Measurements from ENCODE around the gene CBLB. TPM values are rescaled to one million over a fixed set of nuclear protein-coding genes. Genes with fewer than 3 reads are reported as not detected.

CBLB gene
- total RNA-seq, 1 donor from 2014 or later = 45.9 TPM

- no peak for DNase-seq (ENCODE audit: low read depth)
- no peak for FAIRE-seq
- Histone ChIP-seq H4K20me1 (ENCODE audit: insufficient read depth, low read length) (no peaks in the 10 kb centered on the region), H3K9ac (ENCODE audit: low read length) (no peak overlapping the region), H3K9me3 (ENCODE audit: insufficient read depth, low read depth, low read length) (no peaks in the 10 kb centered on the region), H3K4me3 (ENCODE audit: insufficient read depth, low read depth, low read length) (no peak overlapping the region), H3K36me3 (ENCODE audit: insufficient read depth, low read length) (peaks cover 2% of the 10 kb centered on the region), H3K4me1 (ENCODE audit: insufficient read depth, low read length) (no peaks in the 10 kb centered on the region), H3K79me2 (ENCODE audit: insufficient read depth, low read length) (no peaks in the 10 kb centered on the region), H3K4me2 (ENCODE audit: low read length) (no peak overlapping the region), H2AFZ (ENCODE audit: low read depth, low read length) (no peak overlapping the region), H3K27me3 (ENCODE audit: insufficient read depth, low read length) (no peaks in the 10 kb centered on the region), H3K27ac (ENCODE audit: low read depth, low read length) (no peak overlapping the region)
- no peaks in the 10 kb centered on the region for H3K9me3 Mint-ChIP-seq (ENCODE audit: unreplicated experiment)
- H3K4me1 Mint-ChIP-seq (ENCODE audit: low read depth, unreplicated experiment) = no peaks in the 10 kb centered on the region
- H3K27me3 Mint-ChIP-seq (ENCODE audit: low read depth, unreplicated experiment) = no peaks in the 10 kb centered on the region
- no peak overlapping the region for H3K4me3 Mint-ChIP-seq (ENCODE audit: unreplicated experiment)
- peaks cover 1% of the 10 kb centered on the region for H3K36me3 Mint-ChIP-seq (ENCODE audit: low read depth, unreplicated experiment)
- H3K27ac Mint-ChIP-seq (ENCODE audit: unreplicated experiment) = no peak overlapping the region
- TF ChIP-seq CTCF (IDR thresholded peaks at IDR 0.05; ENCODE audit: insufficient read depth, low read depth, low read length) (no peak), EZH2 (IDR thresholded peaks at IDR 0.05; ENCODE audit: insufficient read depth, low read length) (no peak)
Measured at GRCh38 chr3:105733356-105733755, 135.5 kb downstream of the CBLB start.

GRCh38 chr3:105731686-105732085, 137.1 kb downstream of the CBLB start:
- Histone ChIP-seq H3K4me2 (ENCODE audit: low read length) (no peak overlapping the region), H3K4me3 (ENCODE audit: insufficient read depth, low read depth, low read length) (no peak overlapping the region), H3K36me3 (ENCODE audit: insufficient read depth, low read length) (peaks cover 5% of the 10 kb centered on the region), H3K27ac (ENCODE audit: low read depth, low read length) (no peak overlapping the region), H3K79me2 (ENCODE audit: insufficient read depth, low read length) (no peaks in the 10 kb centered on the region), H3K4me1 (ENCODE audit: insufficient read depth, low read length) (no peaks in the 10 kb centered on the region), H4K20me1 (ENCODE audit: insufficient read depth, low read length) (no peaks in the 10 kb centered on the region), H3K9ac (ENCODE audit: low read length) (no peak overlapping the region), H3K27me3 (ENCODE audit: insufficient read depth, low read length) (no peaks in the 10 kb centered on the region), H2AFZ (ENCODE audit: low read depth, low read length) (no peak overlapping the region), H3K9me3 (ENCODE audit: insufficient read depth, low read depth, low read length) (no peaks in the 10 kb centered on the region)
- Mint-ChIP-seq H3K4me1 (ENCODE audit: low read depth, unreplicated experiment) (no peaks in the 10 kb centered on the region), H3K27ac (ENCODE audit: unreplicated experiment) (no peak overlapping the region), H3K27me3 (ENCODE audit: low read depth, unreplicated experiment) (no peaks in the 10 kb centered on the region), H3K36me3 (ENCODE audit: low read depth, unreplicated experiment) (peaks cover 16% of the 10 kb centered on the region), H3K9me3 (ENCODE audit: unreplicated experiment) (peaks cover 9% of the 10 kb centered on the region), H3K4me3 (ENCODE audit: unreplicated experiment) (no peak overlapping the region)
- no peak for DNase-seq (ENCODE audit: low read depth)
- no peak for FAIRE-seq
- no peak for TF ChIP-seq EZH2 (IDR thresholded peaks at IDR 0.05; ENCODE audit: insufficient read depth, low read length)
- no peak for TF ChIP-seq CTCF (IDR thresholded peaks at IDR 0.05; ENCODE audit: insufficient read depth, low read depth, low read length)

- Histone ChIP-seq H3K4me2 (ENCODE audit: low read length) (no peak overlapping the region), H3K79me2 (ENCODE audit: insufficient read depth, low read length) (no peaks in the 10 kb centered on the region), H3K4me1 (ENCODE audit: insufficient read depth, low read length) (no peaks in the 10 kb centered on the region), H3K9me3 (ENCODE audit: insufficient read depth, low read depth, low read length) (no peaks in the 10 kb centered on the region), H3K27me3 (ENCODE audit: insufficient read depth, low read length) (no peaks in the 10 kb centered on the region), H3K9ac (ENCODE audit: low read length) (no peak overlapping the region), H3K4me3 (ENCODE audit: insufficient read depth, low read depth, low read length) (no peak overlapping the region), H3K27ac (ENCODE audit: low read depth, low read length) (no peak overlapping the region), H2AFZ (ENCODE audit: low read depth, low read length) (no peak overlapping the region), H4K20me1 (ENCODE audit: insufficient read depth, low read length) (no peaks in the 10 kb centered on the region), H3K36me3 (ENCODE audit: insufficient read depth, low read length) (peaks cover 6% of the 10 kb centered on the region)
- no peaks in the 10 kb centered on the region for H3K27me3 Mint-ChIP-seq (ENCODE audit: low read depth, unreplicated experiment)
- no peak for TF ChIP-seq EZH2 (IDR thresholded peaks at IDR 0.05; ENCODE audit: insufficient read depth, low read length)
- no peak for TF ChIP-seq CTCF (IDR thresholded peaks at IDR 0.05; ENCODE audit: insufficient read depth, low read depth, low read length)
- no peaks in the 10 kb centered on the region for H3K4me1 Mint-ChIP-seq (ENCODE audit: low read depth, unreplicated experiment)
- H3K36me3 Mint-ChIP-seq (ENCODE audit: low read depth, unreplicated experiment) = peaks cover 20% of the 10 kb centered on the region
- DNase-seq (ENCODE audit: low read depth) = peak; percentile 20
- peaks cover 10% of the 10 kb centered on the region for H3K9me3 Mint-ChIP-seq (ENCODE audit: unreplicated experiment)
- FAIRE-seq = no peak
- H3K27ac Mint-ChIP-seq (ENCODE audit: unreplicated experiment) = no peak overlapping the region
- H3K4me3 Mint-ChIP-seq (ENCODE audit: unreplicated experiment) = no peak overlapping the region
Measured at GRCh38 chr3:105730801-105731354, 137.9 kb downstream of the CBLB start.

Measured in astrocyte (in vitro differentiated cells and primary cell).